ENCODE measurements around the gene TMEM106C.

Gene TMEM106C

GRCh38 chr12:47963340-47964040 lies at the start of gene TMEM106C:
Gene TMEM106C, plus strand, starts transcription at chr12:47963596. Its CDS starts 641 bp downstream, at chr12:47964237.
- peak; percentile 84 to 91 for DNase-seq

GRCh38 chr12:47920913-47921312 lies 42.5 kb upstream of the TMEM106C start:
- DNase-seq: no peak

GRCh38 chr12:47921907-47922306 lies 41.5 kb upstream of the TMEM106C start:
- DNase-seq: no peak

GRCh38 chr12:47927346-47927745 lies 36.0 kb upstream of the TMEM106C start:
- DNase-seq: no peak

GRCh38 chr12:47930634-47931033 lies 32.8 kb upstream of the TMEM106C start:
- no peak for DNase-seq

GRCh38 chr12:47931187-47931586 lies 32.2 kb upstream of the TMEM106C start:
- no peak for DNase-seq

GRCh38 chr12:47935184-47935583 lies 28.2 kb upstream of the TMEM106C start:
- DNase-seq: no peak

GRCh38 chr12:47938093-47938492 lies 25.3 kb upstream of the TMEM106C start:
- no peak for DNase-seq

GRCh38 chr12:47938594-47938993 lies 24.8 kb upstream of the TMEM106C start:
- no peak for DNase-seq

- no peak for DNase-seq
Observed at GRCh38 chr12:47939009-47939601, 24.3 kb upstream of the TMEM106C start.

GRCh38 chr12:47940773-47941474 lies 22.5 kb upstream of the TMEM106C start:
- DNase-seq: no peak

- no peak for DNase-seq
Observed at GRCh38 chr12:47941475-47941780, 22.0 kb upstream of the TMEM106C start.

GRCh38 chr12:47941871-47942613 lies 21.4 kb upstream of the TMEM106C start:
- no peak for DNase-seq

GRCh38 chr12:47942614-47943225 lies 20.7 kb upstream of the TMEM106C start:
- DNase-seq: no peak

- DNase-seq: no peak
Observed at GRCh38 chr12:47943623-47944340, 19.6 kb upstream of the TMEM106C start.

GRCh38 chr12:47944685-47945340 lies 18.6 kb upstream of the TMEM106C start:
- DNase-seq: no peak

GRCh38 chr12:47945341-47945728 lies 18.1 kb upstream of the TMEM106C start:
- DNase-seq: no peak

- no peak for DNase-seq
Observed at GRCh38 chr12:47946413-47947323, 16.7 kb upstream of the TMEM106C start.

GRCh38 chr12:47947341-47947740 lies 16.1 kb upstream of the TMEM106C start:
- DNase-seq: no peak

GRCh38 chr12:47949441-47950341 lies 13.7 kb upstream of the TMEM106C start:
- DNase-seq: peak; percentile 48 to 61
